Panc1 (cell line): Measurements from ENCODE around the gene CROCC2. TPM values are rescaled to one million over a fixed set of nuclear protein-coding genes. Genes with fewer than 3 reads are reported as not detected.

Experiments used
- ATAC-seq: fragments of 200-7000 bp; cut with Tn5 transposase; 2 replicates; pipeline ENCODE4 v1.9.1; 2020; ENCODE audit warnings: mild to moderate bottlenecking, moderate library complexity
- Bru-seq: library from RNA; stranded (reverse); fragments of 400-500 nt; gene quantifications from one replicate; lab custom pipeline; 2021; lab: Mats Ljungman, UMichigan
- BruChase-seq, 2 experiments: library from RNA; stranded (reverse); fragments of 400-500 nt; gene quantifications; one replicate each; lab custom pipeline; 2021; lab: Mats Ljungman, UMichigan
- BruUV-seq: library from RNA; stranded (reverse); fragments of 400-500 nt; replicated peaks from 2 replicates; lab custom pipeline; 2021; lab: Mats Ljungman, UMichigan
- CTCF ChIA-PET: fragments of 300-600 bp; sonication (Branson Sonifier 250); formaldehyde crosslinking; loops from one replicate; lab custom pipeline; 2022; ENCODE audit warnings: antibody characterized with exemption; lab: Charles Lee
- POLR2A ChIA-PET: fragments of 300-600 bp; sonication (Branson Sonifier 250); formaldehyde crosslinking; loops from one replicate; lab custom pipeline; 2022; ENCODE audit warnings: antibody characterized with exemption; lab: Charles Lee
- DNase-seq: peaks from one replicate; pipeline ENCODE4 v3.0.0-alpha.2; 2010; ENCODE audit warnings: low read depth, low spot score
- H3K27ac ChIP-seq: 2 replicates; pipeline ENCODE4 v1.5.1; 2011; ENCODE audit warnings: mild to moderate bottlenecking, low read length, inconsistent platforms
- H3K27me3 ChIP-seq: fragments of 200-500 bp; sonication (Bioruptor generic); 2 replicates; pipeline ENCODE4 v1.6.0; 2014; ENCODE audit warnings: low read length, inconsistent platforms; ENCODE audit not compliant: control insufficient read depth, insufficient read depth
- H3K36me3 ChIP-seq: fragments of 200-500 bp; sonication (Bioruptor generic); 2 replicates; pipeline ENCODE4 v1.5.1; 2014; ENCODE audit warnings: inconsistent platforms, mild to moderate bottlenecking, low read length, moderate library complexity; ENCODE audit not compliant: control insufficient read depth, insufficient read depth
- H3K4me1 ChIP-seq: 2 replicates; pipeline ENCODE4 v1.5.1; 2011; ENCODE audit warnings: inconsistent platforms, mild to moderate bottlenecking, low read length, moderate library complexity; ENCODE audit not compliant: control insufficient read depth, insufficient read depth
- H3K4me3 ChIP-seq, 2 experiments: 2 replicates each; pipeline ENCODE4 v1.5.1; 2011 to 2012; ENCODE audit warnings: low read depth in 2 of 2, low read length in 2 of 2, mild to moderate bottlenecking in 2 of 2, inconsistent platforms in 1 of 2, moderate library complexity in 1 of 2
- H3K9me3 ChIP-seq: fragments of 200-500 bp; sonication (Bioruptor generic); 2 replicates; pipeline ENCODE4 v1.5.1; 2014; ENCODE audit warnings: low read depth, mild to moderate bottlenecking, inconsistent platforms, low read length, moderate library complexity; ENCODE audit not compliant: control insufficient read depth, insufficient read depth
- POLR2AphosphoS5 ChIP-seq: IDR thresholded peaks from 2 replicates; pipeline ENCODE4 v1.6.1; 2012; ENCODE audit warnings: mild to moderate bottlenecking, low read depth, low read length, moderate library complexity
- SIN3A ChIP-seq: IDR thresholded peaks from 2 replicates; pipeline ENCODE4 v1.6.1; 2012; ENCODE audit warnings: low read depth, mild to moderate bottlenecking, low read length, moderate library complexity, borderline replicate concordance; ENCODE audit not compliant: insufficient read depth
- TCF7L2 ChIP-seq: IDR thresholded peaks from 2 replicates; pipeline ENCODE4 v1.6.1; 2011; ENCODE audit warnings: mild to moderate bottlenecking, low read depth, low read length, inconsistent platforms
- in situ Hi-C: cut with HindIII; loops from 2 replicates; pipeline ENCODE4 v1.10.0; 2016; ENCODE audit warnings: low sequenced_read_pairs, low pct_unique_long_range_greater_than_20kb
- intact Hi-C: fragments of 100-400 bp; cut with micrococcal nuclease; formaldehyde crosslinking; loops from one replicate; pipeline ENCODE4 v1.10.0; 2022; ENCODE audit not compliant: unreplicated experiment
- long read RNA-seq: library from polyadenylated mRNA; unstranded; transcript quantifications from one replicate; pipeline ENCODE4 v2.0.0, GENCODE V29; 2021; ENCODE audit not compliant: unreplicated experiment
- polyA plus RNA-seq: library from polyadenylated mRNA; unstranded; fragments of >200 nt; gene quantifications from one replicate; pipeline ENCODE4 v1.2.1, GENCODE V29; 2012; ENCODE audit warnings: missing spikeins; ENCODE audit not compliant: insufficient read length
- total RNA-seq: library from RNA; stranded (reverse); gene quantifications from one replicate; pipeline ENCODE4 v1.2.1, GENCODE V29; 2021; ENCODE audit not compliant: unreplicated experiment
- TF ChIP-seq, protein P1 (sequence below), 2 experiments: IDR thresholded peaks; 2 replicates each; pipeline ENCODE4 v1.6.1; 2011 to 2012; ENCODE audit warnings: low read depth in 2 of 2, control low read depth in 1 of 2, low read length in 1 of 2, mild to moderate bottlenecking in 1 of 2, moderate library complexity in 1 of 2; ENCODE audit not compliant: insufficient read depth in 1 of 2
- TF ChIP-seq, protein P2 (sequence below): fragments of 450-650 bp; IDR thresholded peaks from 2 replicates; pipeline ENCODE4 v1.5.1; 2017; ENCODE audit warnings: mild to moderate bottlenecking

The CROCC2 gene
- total RNA-seq (0.23 TPM), Bru-seq, nascent RNA (percentile 8 among the genes with signal in this experiment), BruChase-seq, experiment 1, labeled RNA remaining after a 2-hour chase (percentile 12 among the genes with signal in this experiment), BruChase-seq, experiment 2, labeled RNA remaining after a 6-hour chase (percentile 16 among the genes with signal in this experiment)
- polyA plus RNA-seq: 0.08 TPM
- long read RNA-seq: 0 reads

DNA sequence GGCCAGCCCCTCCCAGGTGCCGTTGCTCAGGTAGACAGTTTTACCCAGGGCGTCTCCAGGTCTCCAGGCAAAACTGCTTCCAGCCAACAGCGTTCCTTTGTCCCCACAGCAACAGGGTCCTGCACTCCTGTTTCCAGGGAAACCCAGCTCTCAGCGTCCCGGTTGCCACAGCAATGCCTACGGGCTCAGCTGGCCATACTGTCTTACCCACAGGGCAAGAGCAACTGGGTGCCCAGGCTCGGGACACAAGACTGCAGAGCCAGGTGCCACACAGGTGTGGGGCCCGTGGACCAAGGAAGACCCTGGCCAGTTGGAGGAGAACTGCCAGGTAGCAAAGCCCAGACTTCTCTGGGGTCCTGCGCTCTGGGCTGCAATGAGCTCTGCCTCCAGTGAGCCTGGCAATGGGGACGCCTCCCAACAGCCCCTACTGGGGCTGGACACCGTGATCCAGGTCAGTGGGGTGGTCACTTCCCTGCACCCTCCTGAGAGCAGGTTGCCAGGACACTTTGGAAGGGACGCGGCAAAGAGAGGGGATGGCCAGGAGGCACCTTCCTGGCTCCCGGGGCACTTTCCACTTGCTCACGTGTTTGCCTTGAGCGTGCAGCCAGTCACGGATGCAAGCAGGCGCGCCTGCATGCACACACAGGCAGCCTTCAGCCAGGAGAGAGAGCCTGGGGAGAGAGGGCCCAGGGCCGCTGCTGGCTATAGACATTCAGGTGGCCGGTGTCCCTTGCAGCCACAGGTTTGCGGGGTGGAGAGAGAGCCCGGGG is at the start of gene CROCC2:
TSS of gene CROCC2 (plus strand) at position 196 of the 770 bp plus-strand sequence. CDS start at position 374, 178 bp downstream.
- intact Hi-C loops: no loop called here
- BruUV-seq: no TSS peak
- DNase-seq (no peak), ATAC-seq (peak; percentile 55; the same call in 1 of the 2 replicates)
- no peak within 1 kb of the TSS for H3K27ac ChIP-seq
- H3K4me3 ChIP-seq: no peak within 1 kb of the TSS
- H3K27me3 ChIP-seq: no peaks in the 10 kb centered on the region
- CTCF ChIA-PET: no interaction called here
- in situ Hi-C loops: no loop called here
- no peaks in the 10 kb centered on the region for H3K36me3 ChIP-seq
- H3K4me1 ChIP-seq: no peaks in the 10 kb centered on the region
- TF ChIP-seq POLR2AphosphoS5 (no peak), SIN3A (no peak), TCF7L2 (no peak)
- TF ChIP-seq, protein P1, sequence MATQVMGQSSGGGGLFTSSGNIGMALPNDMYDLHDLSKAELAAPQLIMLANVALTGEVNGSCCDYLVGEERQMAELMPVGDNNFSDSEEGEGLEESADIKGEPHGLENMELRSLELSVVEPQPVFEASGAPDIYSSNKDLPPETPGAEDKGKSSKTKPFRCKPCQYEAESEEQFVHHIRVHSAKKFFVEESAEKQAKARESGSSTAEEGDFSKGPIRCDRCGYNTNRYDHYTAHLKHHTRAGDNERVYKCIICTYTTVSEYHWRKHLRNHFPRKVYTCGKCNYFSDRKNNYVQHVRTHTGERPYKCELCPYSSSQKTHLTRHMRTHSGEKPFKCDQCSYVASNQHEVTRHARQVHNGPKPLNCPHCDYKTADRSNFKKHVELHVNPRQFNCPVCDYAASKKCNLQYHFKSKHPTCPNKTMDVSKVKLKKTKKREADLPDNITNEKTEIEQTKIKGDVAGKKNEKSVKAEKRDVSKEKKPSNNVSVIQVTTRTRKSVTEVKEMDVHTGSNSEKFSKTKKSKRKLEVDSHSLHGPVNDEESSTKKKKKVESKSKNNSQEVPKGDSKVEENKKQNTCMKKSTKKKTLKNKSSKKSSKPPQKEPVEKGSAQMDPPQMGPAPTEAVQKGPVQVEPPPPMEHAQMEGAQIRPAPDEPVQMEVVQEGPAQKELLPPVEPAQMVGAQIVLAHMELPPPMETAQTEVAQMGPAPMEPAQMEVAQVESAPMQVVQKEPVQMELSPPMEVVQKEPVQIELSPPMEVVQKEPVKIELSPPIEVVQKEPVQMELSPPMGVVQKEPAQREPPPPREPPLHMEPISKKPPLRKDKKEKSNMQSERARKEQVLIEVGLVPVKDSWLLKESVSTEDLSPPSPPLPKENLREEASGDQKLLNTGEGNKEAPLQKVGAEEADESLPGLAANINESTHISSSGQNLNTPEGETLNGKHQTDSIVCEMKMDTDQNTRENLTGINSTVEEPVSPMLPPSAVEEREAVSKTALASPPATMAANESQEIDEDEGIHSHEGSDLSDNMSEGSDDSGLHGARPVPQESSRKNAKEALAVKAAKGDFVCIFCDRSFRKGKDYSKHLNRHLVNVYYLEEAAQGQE (IDR thresholded peaks at IDR 0.05; ENCODE audit: insufficient read depth in 1 of 2, low read depth in 2 of 2, low read length in 1 of 2): no peak
- POLR2A ChIA-PET: no interaction called here
- no peaks in the 10 kb centered on the region for H3K9me3 ChIP-seq

DNA sequence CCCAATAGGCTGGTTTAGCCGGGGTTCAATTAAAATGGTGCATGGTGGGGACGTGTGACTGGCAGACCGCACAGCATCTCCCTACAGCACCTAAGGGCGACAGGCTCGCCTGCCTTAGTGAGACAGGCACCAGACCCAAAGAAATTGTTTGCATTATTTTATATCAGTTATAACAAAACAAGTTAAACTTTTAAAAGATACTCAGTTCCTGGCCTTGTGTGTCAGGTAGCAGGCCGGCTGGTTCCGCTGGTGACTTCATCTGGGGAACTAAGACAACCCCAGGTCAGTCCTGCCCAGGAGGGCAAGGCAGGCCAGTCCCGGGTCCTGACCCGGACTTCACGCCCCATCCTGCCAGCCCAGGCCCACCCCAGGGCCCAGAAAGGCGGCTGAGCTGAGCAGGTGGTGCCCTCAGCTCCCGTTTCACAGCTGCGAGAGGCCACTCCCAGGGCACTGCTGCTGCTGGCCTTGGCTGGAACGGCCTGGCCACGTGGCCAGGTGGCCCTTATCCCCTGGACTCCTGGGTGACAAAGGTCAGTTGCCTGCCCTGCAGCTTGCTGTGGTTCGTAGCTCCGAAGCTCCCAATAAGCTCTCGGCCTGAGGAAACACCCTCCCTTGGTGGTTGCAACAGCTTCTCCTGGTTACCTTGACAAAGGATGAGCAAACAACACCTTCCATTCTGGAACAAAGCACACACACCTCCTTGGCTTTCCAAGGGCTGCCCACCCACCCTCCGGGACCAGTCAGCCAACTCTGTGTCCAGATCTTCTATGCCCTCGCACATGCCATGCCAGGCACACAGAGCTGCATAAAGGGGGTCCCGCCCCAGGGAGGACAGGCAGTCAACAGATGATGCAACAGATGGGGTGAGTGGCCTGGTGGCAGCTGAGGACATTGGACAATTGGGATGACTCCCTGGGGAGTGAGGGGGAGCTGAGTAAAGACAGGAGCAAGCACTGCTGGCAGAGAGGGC is 48.8 kb upstream of the CROCC2 start:
- Histone ChIP-seq H3K27ac (no peak overlapping the region), H3K36me3 (no peaks in the 10 kb centered on the region), H3K27me3 (no peaks in the 10 kb centered on the region), H3K9me3 (peaks cover 6% of the 10 kb centered on the region; the same call in 1 of the 2 replicates), H3K4me3 (no peak overlapping the region), H3K4me1 (no peaks in the 10 kb centered on the region)
- ATAC-seq (0 out of 2 replicates have a peak, but pooled peaks have one; percentile 15), DNase-seq (no peak)
- TF ChIP-seq, protein P2, sequence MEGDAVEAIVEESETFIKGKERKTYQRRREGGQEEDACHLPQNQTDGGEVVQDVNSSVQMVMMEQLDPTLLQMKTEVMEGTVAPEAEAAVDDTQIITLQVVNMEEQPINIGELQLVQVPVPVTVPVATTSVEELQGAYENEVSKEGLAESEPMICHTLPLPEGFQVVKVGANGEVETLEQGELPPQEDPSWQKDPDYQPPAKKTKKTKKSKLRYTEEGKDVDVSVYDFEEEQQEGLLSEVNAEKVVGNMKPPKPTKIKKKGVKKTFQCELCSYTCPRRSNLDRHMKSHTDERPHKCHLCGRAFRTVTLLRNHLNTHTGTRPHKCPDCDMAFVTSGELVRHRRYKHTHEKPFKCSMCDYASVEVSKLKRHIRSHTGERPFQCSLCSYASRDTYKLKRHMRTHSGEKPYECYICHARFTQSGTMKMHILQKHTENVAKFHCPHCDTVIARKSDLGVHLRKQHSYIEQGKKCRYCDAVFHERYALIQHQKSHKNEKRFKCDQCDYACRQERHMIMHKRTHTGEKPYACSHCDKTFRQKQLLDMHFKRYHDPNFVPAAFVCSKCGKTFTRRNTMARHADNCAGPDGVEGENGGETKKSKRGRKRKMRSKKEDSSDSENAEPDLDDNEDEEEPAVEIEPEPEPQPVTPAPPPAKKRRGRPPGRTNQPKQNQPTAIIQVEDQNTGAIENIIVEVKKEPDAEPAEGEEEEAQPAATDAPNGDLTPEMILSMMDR: no peak
- TF ChIP-seq, protein P1 (IDR thresholded peaks at IDR 0.05; ENCODE audit: insufficient read depth in 1 of 2, low read depth in 2 of 2, low read length in 1 of 2): no peak
- TF ChIP-seq TCF7L2 (no peak), POLR2AphosphoS5 (no peak), SIN3A (no peak)
- intact Hi-C loops: no loop called here
- CTCF ChIA-PET: no interaction called here
- no TSS peak for BruUV-seq
- POLR2A ChIA-PET: no interaction called here
- in situ Hi-C loops: no loop called here
